PC-9 (cell line): ENCODE data around the gene PKN2. TPM values are rescaled to one million over a fixed set of nuclear protein-coding genes. Genes with fewer than 3 reads are reported as not detected.

Experiments
- BruUV-seq: library from RNA; stranded (reverse); fragments of 400-500 nt; replicated peaks from 2 replicates; lab custom pipeline; 2021; lab: Mats Ljungman, UMichigan
- CTCF ChIA-PET: fragments of 300-600 bp; sonication (Branson Sonifier 250); formaldehyde crosslinking; loops from one replicate; lab custom pipeline; 2022; ENCODE audit warnings: antibody characterized with exemption; lab: Charles Lee
- POLR2A ChIA-PET: fragments of 300-600 bp; sonication (Branson Sonifier 250); formaldehyde crosslinking; loops from one replicate; lab custom pipeline; 2022; ENCODE audit warnings: antibody characterized with exemption; ENCODE audit not compliant: unreplicated experiment; lab: Charles Lee
- DNase-seq, 2 experiments: peaks; one replicate each; pipeline versions ENCODE4 v3.0.0 to v3.0.0-alpha.2; 2015 to 2022; ENCODE audit warnings: mixed read lengths in 1 of 2
- H2AFZ ChIP-seq: fragments of 200-600 bp; sonication (generic); 2 replicates; pipeline ENCODE4 v1.8.1; 2017; ENCODE audit warnings: antibody characterized with exemption
- H3F3A ChIP-seq: fragments of 200-600 bp; sonication (generic); 2 replicates; pipeline ENCODE4 v1.8.1; 2017; ENCODE audit warnings: antibody characterized with exemption, mild to moderate bottlenecking, low read depth; ENCODE audit not compliant: insufficient read depth
- H3K27ac ChIP-seq: fragments of 200-600 bp; sonication (generic); 2 replicates; pipeline ENCODE4 v1.6.1; 2016; ENCODE audit warnings: mixed run types
- H3K27me3 ChIP-seq: fragments of 200-600 bp; sonication (generic); 2 replicates; pipeline ENCODE4 v1.6.1; 2016; ENCODE audit warnings: low read depth, mixed run types; ENCODE audit not compliant: insufficient read depth
- H3K36me3 ChIP-seq: fragments of 200-600 bp; sonication (generic); 2 replicates; pipeline ENCODE4 v1.6.1; 2016; ENCODE audit warnings: low read depth, mixed run types
- H3K4me1 ChIP-seq: fragments of 200-600 bp; sonication (generic); replicated peaks from 2 replicates; pipeline ENCODE4 v1.6.1; 2016; ENCODE audit warnings: mixed run types; ENCODE audit not compliant: insufficient read depth
- H3K4me2 ChIP-seq: fragments of 200-600 bp; sonication (generic); 2 replicates; pipeline ENCODE4 v1.6.1; 2017; ENCODE audit warnings: mixed run types
- H3K4me3 ChIP-seq: fragments of 200-600 bp; sonication (generic); 2 replicates; pipeline ENCODE4 v1.6.1; 2016; ENCODE audit warnings: mixed run types
- H3K79me2 ChIP-seq: fragments of 200-600 bp; sonication (generic); 2 replicates; pipeline ENCODE4 v1.6.1; 2017; ENCODE audit warnings: low read depth, mixed run types
- H3K9me2 ChIP-seq: fragments of 200-600 bp; sonication (generic); 2 replicates; pipeline ENCODE4 v1.8.1; 2017; ENCODE audit warnings: mild to moderate bottlenecking; ENCODE audit not compliant: insufficient read depth
- H3K9me3 ChIP-seq: fragments of 200-600 bp; sonication (generic); 2 replicates; pipeline ENCODE4 v1.8.1; 2016; ENCODE audit warnings: low read depth; ENCODE audit not compliant: insufficient read depth
- H4K20me1 ChIP-seq: fragments of 200-600 bp; sonication (generic); 2 replicates; pipeline ENCODE4 v1.8.1; 2017; ENCODE audit not compliant: insufficient read depth
- CTCF ChIP-seq: fragments of 200-600 bp; sonication (generic); conservative IDR thresholded peaks from 2 replicates; pipeline ENCODE4 v1.6.1; 2017; ENCODE audit warnings: mixed run types, antibody characterized with exemption, mild to moderate bottlenecking, moderate library complexity
- EZH2 ChIP-seq: fragments of 200-600 bp; sonication (generic); IDR thresholded peaks from 2 replicates; pipeline ENCODE4 v1.8.0; 2017; ENCODE audit warnings: antibody characterized with exemption, low read depth
- intact Hi-C: fragments of 100-400 bp; cut with micrococcal nuclease; formaldehyde crosslinking; loops from one replicate; pipeline ENCODE4 v1.10.0; 2022; ENCODE audit not compliant: unreplicated experiment
- total RNA-seq: library from RNA; stranded (reverse); gene quantifications from 2 replicates; pipeline ENCODE4 v1.2.3, GENCODE V29; 2021

Gene PKN2
- total RNA-seq, 1 experiment from 2014 or later, result 79.3 TPM

- ChIA-PET CTCF (interaction anchor here (0.6 to 1.1 kb wide), 2 partner anchors 11 to 26 kb away, joined by 3 read pairs; partner anchors contain the start of gene PKN2), POLR2A (interaction anchor here (0.6 kb wide), 1 partner anchor 224 kb away, joined by 14 read pairs; no protein-coding TSS in a partner anchor)
- Histone ChIP-seq H3K79me2 (no peaks in the 10 kb centered on the region), H3K27me3 (no peaks in the 10 kb centered on the region), H3K4me2 (peak overlapping the region; percentile 10; the same call in 1 of the 2 replicates), H2AFZ (peak overlapping the region; percentile 41), H3F3A (no peaks in the 10 kb centered on the region), H3K4me3 (no peak overlapping the region), H3K36me3 (no peaks in the 10 kb centered on the region), H4K20me1 (no peaks in the 10 kb centered on the region), H3K27ac (no peak overlapping the region), H3K9me3 (no peaks in the 10 kb centered on the region), H3K4me1 (peaks cover 16% of the 10 kb centered on the region), H3K9me2 (no peaks in the 10 kb centered on the region)
- intact Hi-C loops, result loop anchor here (5.0 kb wide), 1 partner anchor 219 kb away; no protein-coding TSS in a partner anchor
- no peak for TF ChIP-seq EZH2
- DNase-seq, result peak; percentile 45 to 76
- no TSS peak for BruUV-seq
These were observed 25.7 kb upstream of the PKN2 start for GRCh38 chr1:88658419-88658818.

GRCh38 chr1:88659552-88659951, 24.5 kb upstream of the PKN2 start:
- no peaks in the 10 kb centered on the region for H3F3A ChIP-seq
- ChIA-PET POLR2A (no interaction called here), CTCF (no interaction called here)
- H3K79me2 ChIP-seq, result no peaks in the 10 kb centered on the region
- no peaks in the 10 kb centered on the region for H3K36me3 ChIP-seq
- H2AFZ ChIP-seq, result no peak overlapping the region
- no TSS peak for BruUV-seq
- no peaks in the 10 kb centered on the region for H3K9me3 ChIP-seq
- TF ChIP-seq CTCF (no peak), EZH2 (no peak)
- H3K27ac ChIP-seq, result no peak overlapping the region
- intact Hi-C loops, result loop anchor here (5.0 kb wide), 1 partner anchor 218 kb away; no protein-coding TSS in a partner anchor
- H4K20me1 ChIP-seq, result no peaks in the 10 kb centered on the region
- no peaks in the 10 kb centered on the region for H3K9me2 ChIP-seq
- H3K4me1 ChIP-seq, result peaks cover 16% of the 10 kb centered on the region
- H3K27me3 ChIP-seq, result no peaks in the 10 kb centered on the region
- DNase-seq, result no peak
- no peak overlapping the region for H3K4me3 ChIP-seq
- H3K4me2 ChIP-seq, result no peak overlapping the region

GRCh38 chr1:88661188-88661587, 22.9 kb upstream of the PKN2 start:
- H3K27ac ChIP-seq, result no peak overlapping the region
- H3K27me3 ChIP-seq, result no peaks in the 10 kb centered on the region
- H3K4me1 ChIP-seq, result peaks cover 16% of the 10 kb centered on the region
- intact Hi-C loops, result no loop called here
- no peaks in the 10 kb centered on the region for H3K9me2 ChIP-seq
- peak overlapping the region; percentile 46; the same call in 1 of the 2 replicates for H2AFZ ChIP-seq
- H3K4me3 ChIP-seq, result no peak overlapping the region
- CTCF ChIA-PET, result no interaction called here
- H3K9me3 ChIP-seq, result no peaks in the 10 kb centered on the region
- H3F3A ChIP-seq, result no peaks in the 10 kb centered on the region
- no TSS peak for BruUV-seq
- no peaks in the 10 kb centered on the region for H3K79me2 ChIP-seq
- POLR2A ChIA-PET, result no interaction called here
- no peak for DNase-seq
- H3K4me2 ChIP-seq, result no peak overlapping the region
- H4K20me1 ChIP-seq, result no peaks in the 10 kb centered on the region
- TF ChIP-seq CTCF, result no peak
- TF ChIP-seq EZH2, result no peak
- H3K36me3 ChIP-seq, result no peaks in the 10 kb centered on the region
